M059J (cell line): Measurements from ENCODE around the gene REELD1. TPM values are rescaled to one million over a fixed set of nuclear protein-coding genes. Genes with fewer than 3 reads are reported as not detected.

Experiments
- DNase-seq: peaks from one replicate; pipeline ENCODE4 v3.0.0-alpha.2; 2012; ENCODE audit warnings: low read depth
- total RNA-seq: library from RNA; depleted of rRNA; stranded (reverse); fragments of >200 nt; shearing (Covaris generic); gene quantifications from 2 replicates; pipeline ENCODE4 v1.2.3, GENCODE V29; 2014; rRNA removed

Gene REELD1
- total RNA-seq, 1 experiment from 2014 or later: not detected

GRCh38 chr4:146265950-146266490, 51.7 kb downstream of the REELD1 start:
- no peak for DNase-seq

- DNase-seq: no peak
These were observed 53.5 kb downstream of the REELD1 start for GRCh38 chr4:146267826-146268225.

- no peak for DNase-seq
These were observed 54.9 kb downstream of the REELD1 start for GRCh38 chr4:146269228-146269653.

- no peak for DNase-seq
These were observed 57.1 kb downstream of the REELD1 start for GRCh38 chr4:146271466-146271865.

GRCh38 chr4:146273204-146273901, 59.0 kb downstream of the REELD1 start:
- no peak for DNase-seq

- DNase-seq: no peak
These were observed 60.4 kb downstream of the REELD1 start for GRCh38 chr4:146274774-146275173.

GRCh38 chr4:146275370-146275769, 61.0 kb downstream of the REELD1 start:
- no peak for DNase-seq

- DNase-seq: no peak
These were observed 64.6 kb downstream of the REELD1 start for GRCh38 chr4:146278986-146279385.

Other genes with a start within 250 kb of the REELD1 start
- gene LSM6, start 38.8 kb upstream of the REELD1 start, total RNA-seq: 38.8 and 68.8 TPM in 2 replicates